HepG2 (cell line): Measurements from ENCODE around the gene TMEM221. TPM values are rescaled to one million over a fixed set of nuclear protein-coding genes. Genes with fewer than 3 reads are reported as not detected.

Source experiments
- BORCS8-MEF2B ChIP-seq: sonication (generic); formaldehyde crosslinking; IDR thresholded peaks from 2 replicates; pipeline ENCODE4 v1.8.0; 2022; ENCODE audit warnings: mild to moderate bottlenecking, missing genetic modification reagents
- FOXP1 ChIP-seq, 2 experiments: fragments of 450-650 bp in 1 of 2; IDR thresholded peaks; 2 replicates each; pipeline ENCODE4 v1.6.1; 2017 to 2018; ENCODE audit warnings: antibody characterized with exemption in 1 of 2
- GLI4 ChIP-seq: sonication (generic); formaldehyde crosslinking; IDR thresholded peaks from 2 replicates; pipeline ENCODE4 v1.5.1; 2020; ENCODE audit warnings: missing genetic modification reagents, mild to moderate bottlenecking, moderate library complexity, borderline replicate concordance
- KDM6A ChIP-seq: IDR thresholded peaks from 2 replicates; pipeline ENCODE4 v1.6.1; 2016; ENCODE audit warnings: low read depth
- MIER2 ChIP-seq: IDR thresholded peaks from 2 replicates; pipeline ENCODE4 v1.6.1; 2016; ENCODE audit warnings: missing biosample characterization, missing genetic modification reagents
- MYC ChIP-seq: sonication (generic); formaldehyde crosslinking; IDR thresholded peaks from 2 replicates; pipeline ENCODE4 v1.9.0; 2021; ENCODE audit warnings: missing genetic modification reagents, borderline replicate concordance
- NFIC ChIP-seq: IDR thresholded peaks from 2 replicates; pipeline ENCODE4 v1.6.1; 2012; ENCODE audit warnings: mild to moderate bottlenecking, low read length, inconsistent platforms
- NR1H2 ChIP-seq: sonication (generic); formaldehyde crosslinking; IDR thresholded peaks from 2 replicates; pipeline ENCODE4 v1.8.1; 2022; ENCODE audit warnings: low read depth, missing genetic modification reagents, borderline replicate concordance
- PCBP1 ChIP-seq: fragments of 200-400 bp; formaldehyde crosslinking; IDR thresholded peaks from 2 replicates; pipeline ENCODE4 v1.6.1; 2017; ENCODE audit warnings: mild to moderate bottlenecking, low read depth, low read length, borderline replicate concordance
- PPARG ChIP-seq: conservative IDR thresholded peaks from 2 replicates; pipeline ENCODE4 v1.6.1; 2016; ENCODE audit warnings: missing biosample characterization, missing genetic modification reagents
- RELA ChIP-seq: sonication (generic); formaldehyde crosslinking; IDR thresholded peaks from 2 replicates; pipeline ENCODE4 v1.4.0; 2020; ENCODE audit warnings: missing genetic modification reagents
- SMARCE1 ChIP-seq: fragments of 450-650 bp; IDR thresholded peaks from 2 replicates; pipeline ENCODE4 v1.6.1; 2017; ENCODE audit warnings: borderline replicate concordance
- ZBTB42 ChIP-seq: sonication (generic); formaldehyde crosslinking; IDR thresholded peaks from 2 replicates; pipeline ENCODE4 v1.5.0; 2020; ENCODE audit warnings: mild to moderate bottlenecking, missing genetic modification reagents
- ZFYVE20 ChIP-seq: sonication (generic); formaldehyde crosslinking; IDR thresholded peaks from 2 replicates; pipeline ENCODE4 v1.8.0; 2023; ENCODE audit warnings: low read depth, mild to moderate bottlenecking, moderate library complexity, missing genetic modification reagents, borderline replicate concordance
- ZKSCAN8 ChIP-seq: IDR thresholded peaks from 2 replicates; pipeline ENCODE4 v1.6.1; 2016; ENCODE audit warnings: borderline replicate concordance, missing genetic modification reagents, missing compliant biosample characterization
- ZNF12 ChIP-seq: sonication (generic); formaldehyde crosslinking; IDR thresholded peaks from 2 replicates; pipeline ENCODE4 v1.5.0; 2020; ENCODE audit warnings: missing genetic modification reagents
- ZNF143 ChIP-seq: sonication (generic); formaldehyde crosslinking; IDR thresholded peaks from 2 replicates; pipeline ENCODE4 v1.4.0; 2020; ENCODE audit warnings: missing genetic modification reagents
- ZNF160 ChIP-seq: sonication (generic); formaldehyde crosslinking; IDR thresholded peaks from 2 replicates; pipeline ENCODE4 v1.8.0; 2022; ENCODE audit warnings: mild to moderate bottlenecking, inconsistent platforms, missing genetic modification reagents
- ZNF235 ChIP-seq: sonication (generic); formaldehyde crosslinking; IDR thresholded peaks from 2 replicates; pipeline ENCODE4 v1.8.1; 2023; ENCODE audit warnings: mild to moderate bottlenecking, missing genetic modification reagents, borderline replicate concordance
- ZNF331 ChIP-seq: sonication (generic); formaldehyde crosslinking; IDR thresholded peaks from 2 replicates; pipeline ENCODE4 v1.4.0; 2020; ENCODE audit warnings: missing genetic modification reagents
- ZNF7 ChIP-seq: IDR thresholded peaks from 2 replicates; pipeline ENCODE4 v1.6.1; 2016; ENCODE audit warnings: missing biosample characterization, missing genetic modification reagents
- ZNF737 ChIP-seq: sonication (generic); formaldehyde crosslinking; IDR thresholded peaks from 2 replicates; pipeline ENCODE4 v1.5.0; 2020; ENCODE audit warnings: missing genetic modification reagents, mild to moderate bottlenecking, borderline replicate concordance
- ZNF776 ChIP-seq: sonication (generic); formaldehyde crosslinking; IDR thresholded peaks from 2 replicates; pipeline ENCODE4 v1.4.0; 2020; ENCODE audit warnings: mild to moderate bottlenecking, missing genetic modification reagents
- polyA plus RNA-seq, 8 experiments: library from polyadenylated mRNA; depleted of rRNA in 3 of 8; stranded (reverse) in 7 of 8; unstranded in 1 of 8; fragments of >200 nt; fragmentation: Illumina TruSeq in 4 of 8; extraction: Trizol in 4 of 8; gene quantifications; 2 replicates each; pipeline versions ENCODE4 v1.2.1 to v1.2.3, GENCODE V29; 2011 to 2016; ENCODE audit warnings: low read depth in 4 of 8, missing spikeins in 1 of 8, mixed read lengths in 1 of 8; ENCODE audit not compliant: insufficient read depth in 1 of 8
- total RNA-seq, 5 experiments: library from RNA; depleted of rRNA; stranded (reverse); fragments of >200 nt; fragmentation: Illumina TruSeq; extraction: Trizol; gene quantifications; 2 replicates each; pipeline ENCODE4 v1.2.3, GENCODE V29; 2016; ENCODE audit warnings: low read depth in 1 of 5
- TF ChIP-seq, protein P1 (sequence below): sonication (generic); formaldehyde crosslinking; IDR thresholded peaks from 2 replicates; pipeline ENCODE4 v1.8.0; 2022; ENCODE audit warnings: missing genetic modification reagents, low read depth, mild to moderate bottlenecking, borderline replicate concordance
- TF ChIP-seq, protein P2 (sequence below): IDR thresholded peaks from 2 replicates; pipeline ENCODE4 v1.6.1; 2018; ENCODE audit warnings: missing genetic modification reagents, mild to moderate bottlenecking, missing compliant biosample characterization
- TF ChIP-seq, protein P3 (sequence below): sonication (generic); formaldehyde crosslinking; conservative IDR thresholded peaks from 2 replicates; pipeline ENCODE4 v1.4.0; 2020; ENCODE audit warnings: missing genetic modification reagents
- TF ChIP-seq, protein P4 (sequence below): sonication (generic); formaldehyde crosslinking; IDR thresholded peaks from 2 replicates; pipeline ENCODE4 v1.8.0; 2022; ENCODE audit warnings: mild to moderate bottlenecking, missing genetic modification reagents, borderline replicate concordance
- TF ChIP-seq, protein P5 (sequence below): sonication (generic); formaldehyde crosslinking; IDR thresholded peaks from 2 replicates; pipeline ENCODE4 v1.8.1; 2023; ENCODE audit warnings: mild to moderate bottlenecking, missing genetic modification reagents, borderline replicate concordance

TMEM221 gene
- total and polyA plus RNA-seq, 2 of the 13 experiments (the other 11 are each of a cell fraction or from before 2014, with no cell fraction given) = 0.33 to 0.77 TPM

DNA sequence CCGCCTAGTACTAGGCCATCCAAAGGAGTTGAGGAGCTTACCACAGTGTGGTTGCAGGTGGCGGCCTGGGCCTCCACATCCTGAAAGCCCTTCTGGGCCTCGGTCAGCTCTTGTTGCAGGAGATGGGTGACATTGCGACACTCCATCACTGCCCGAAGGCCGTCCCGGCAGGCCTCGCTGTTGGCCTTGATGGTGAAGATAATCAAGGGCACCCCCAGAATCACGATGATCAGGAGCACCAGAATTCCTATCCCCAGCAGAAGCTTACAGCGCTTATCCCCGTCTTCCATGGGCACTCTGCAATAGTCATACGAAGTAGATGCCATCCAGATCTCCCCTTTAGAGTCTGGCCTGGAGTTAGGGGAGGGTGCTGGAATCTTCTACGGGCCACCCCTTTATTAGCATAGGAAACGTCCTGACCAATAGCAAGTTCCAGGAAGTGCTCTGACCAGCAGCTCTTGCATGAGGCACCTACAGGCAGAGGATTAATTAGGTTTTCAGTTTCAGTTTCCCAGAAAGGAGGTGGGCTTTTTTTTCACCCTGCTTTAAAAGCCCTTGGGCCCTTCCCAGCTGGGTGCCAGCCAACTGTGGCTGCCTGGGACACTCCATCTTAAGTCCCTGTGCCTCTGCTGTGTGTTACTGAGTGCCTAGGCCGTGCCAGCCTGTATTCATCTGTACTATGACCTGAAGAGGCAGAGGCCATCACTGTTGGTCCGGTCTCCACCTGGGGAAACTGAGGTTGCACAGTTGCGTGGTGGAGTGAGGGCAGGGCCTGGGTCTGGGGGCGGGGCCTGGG lies 43.0 kb downstream of the TMEM221 start, which contains the start of gene BST2 (continued):
- TF ChIP-seq MYC (CRISPR knock-in tag) (peak; percentile 29; the same call in 1 of the 2 replicates), ZNF737 (no peak), ZNF160 (no peak), ZNF7 (CRISPR knock-in tag) (no peak), NFIC (peak; percentile 66; the same call in 1 of the 2 replicates), ZNF331 (CRISPR knock-in tag) (no peak), ZNF776 (CRISPR knock-in tag) (no peak), FOXP1 (IDR thresholded peaks at IDR 0.05) (no peak), FOXP1 (CRISPR knock-in tag; IDR thresholded peaks at IDR 0.05) (no peak), ZNF12 (no peak), RELA (CRISPR knock-in tag) (no peak), MIER2 (CRISPR knock-in tag) (no peak), ZNF143 (CRISPR knock-in tag) (peak; percentile 62), ZNF235 (no peak), ZFYVE20 (no peak), KDM6A (CRISPR knock-in tag) (no peak), NR1H2 (CRISPR knock-in tag) (no peak), GLI4 (CRISPR knock-in tag) (no peak), ZKSCAN8 (CRISPR knock-in tag) (no peak; the same call in 1 of the 2 replicates), SMARCE1 (no peak), PCBP1 (no peak), PPARG (CRISPR knock-in tag) (no peak), BORCS8-MEF2B (CRISPR knock-in tag) (peak; percentile 27; the same call in 1 of the 2 replicates), ZBTB42 (CRISPR knock-in tag) (no peak)
- TF ChIP-seq, protein P1, sequence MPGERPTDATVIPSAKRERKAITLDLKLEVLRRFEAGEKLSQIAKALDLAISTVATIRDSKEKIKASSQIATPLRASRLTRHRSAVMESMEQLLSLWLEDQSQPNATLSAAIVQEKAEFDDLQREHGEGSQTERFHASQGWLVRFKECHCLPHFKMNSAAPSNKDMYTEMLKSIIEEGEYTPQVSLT (CRISPR knock-in tag) = no peak
- TF ChIP-seq, protein P2, sequence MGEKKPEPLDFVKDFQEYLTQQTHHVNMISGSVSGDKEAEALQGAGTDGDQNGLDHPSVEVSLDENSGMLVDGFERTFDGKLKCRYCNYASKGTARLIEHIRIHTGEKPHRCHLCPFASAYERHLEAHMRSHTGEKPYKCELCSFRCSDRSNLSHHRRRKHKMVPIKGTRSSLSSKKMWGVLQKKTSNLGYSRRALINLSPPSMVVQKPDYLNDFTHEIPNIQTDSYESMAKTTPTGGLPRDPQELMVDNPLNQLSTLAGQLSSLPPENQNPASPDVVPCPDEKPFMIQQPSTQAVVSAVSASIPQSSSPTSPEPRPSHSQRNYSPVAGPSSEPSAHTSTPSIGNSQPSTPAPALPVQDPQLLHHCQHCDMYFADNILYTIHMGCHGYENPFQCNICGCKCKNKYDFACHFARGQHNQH = no peak; the same call in none of the 2 replicates
- TF ChIP-seq, protein P3, sequence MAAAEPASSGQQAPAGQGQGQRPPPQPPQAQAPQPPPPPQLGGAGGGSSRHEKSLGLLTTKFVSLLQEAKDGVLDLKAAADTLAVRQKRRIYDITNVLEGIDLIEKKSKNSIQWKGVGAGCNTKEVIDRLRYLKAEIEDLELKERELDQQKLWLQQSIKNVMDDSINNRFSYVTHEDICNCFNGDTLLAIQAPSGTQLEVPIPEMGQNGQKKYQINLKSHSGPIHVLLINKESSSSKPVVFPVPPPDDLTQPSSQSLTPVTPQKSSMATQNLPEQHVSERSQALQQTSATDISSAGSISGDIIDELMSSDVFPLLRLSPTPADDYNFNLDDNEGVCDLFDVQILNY (CRISPR knock-in tag) = no peak
- TF ChIP-seq, protein P4, sequence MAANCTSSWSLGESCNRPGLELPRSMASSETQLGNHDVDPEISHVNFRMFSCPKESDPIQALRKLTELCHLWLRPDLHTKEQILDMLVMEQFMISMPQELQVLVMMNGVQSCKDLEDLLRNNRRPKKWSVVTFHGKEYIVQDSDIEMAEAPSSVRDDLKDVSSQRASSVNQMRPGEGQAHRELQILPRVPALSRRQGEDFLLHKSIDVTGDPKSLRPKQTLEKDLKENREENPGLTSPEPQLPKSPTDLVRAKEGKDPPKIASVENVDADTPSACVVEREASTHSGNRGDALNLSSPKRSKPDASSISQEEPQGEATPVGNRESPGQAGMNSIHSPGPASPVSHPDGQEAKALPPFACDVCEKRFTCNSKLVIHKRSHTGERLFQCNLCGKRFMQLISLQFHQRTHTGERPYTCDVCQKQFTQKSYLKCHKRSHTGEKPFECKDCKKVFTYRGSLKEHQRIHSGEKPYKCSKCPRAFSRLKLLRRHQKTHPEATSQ (CRISPR knock-in tag) = no peak
- TF ChIP-seq, protein P5, sequence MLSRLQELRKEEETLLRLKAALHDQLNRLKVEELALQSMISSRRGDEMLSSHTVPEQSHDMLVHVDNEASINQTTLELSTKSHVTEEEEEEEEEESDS = peak; percentile 98
